Measurements from ENCODE around the gene TMEM255B.

DNA sequence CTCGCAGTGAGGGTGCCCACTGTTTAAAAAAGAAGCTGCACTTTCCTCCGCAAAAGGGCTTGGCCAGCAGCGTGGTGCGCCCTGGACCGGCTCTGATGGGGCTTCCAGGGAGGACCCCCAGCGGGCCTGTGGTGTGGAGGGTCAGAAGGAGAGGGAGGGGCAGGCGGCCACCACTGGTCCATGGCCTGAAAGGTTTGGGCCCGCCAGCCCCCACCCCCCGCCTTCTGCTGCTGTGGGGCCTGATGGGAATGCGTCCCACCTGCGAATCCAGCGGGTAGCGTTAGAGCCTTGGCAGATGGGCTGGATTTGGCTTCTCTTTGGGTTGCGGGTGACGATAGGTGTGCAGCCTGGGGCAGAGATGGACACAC lies 34.7 kb downstream of the TMEM255B start:
- TF ChIP-seq MAZ (CRISPR knock-in tag; conservative IDR thresholded peaks at IDR 0.05 in 1 of 2, IDR thresholded peaks at IDR 0.05 in 1 of 2) (no peak), ZNF717 (CRISPR knock-in tag; IDR thresholded peaks at IDR 0.05) (no peak), CTCF (IDR thresholded peaks at IDR 0.05 in 2 of 3, conservative IDR thresholded peaks at IDR 0.05 in 1 of 3; ENCODE audit: insufficient read depth in 2 of 3, low read depth in 1 of 3, low read length in 3 of 3) (no peak), POLR2AphosphoS2 (IDR thresholded peaks at IDR 0.05; ENCODE audit: low read length) (no peak), EZH2 (IDR thresholded peaks at IDR 0.05; ENCODE audit: borderline replicate concordance, low read depth, low read length) (no peak), ZNF146 (CRISPR knock-in tag; IDR thresholded peaks at IDR 0.05; ENCODE audit: unreplicated experiment) (no peak), ZNF431 (CRISPR knock-in tag; IDR thresholded peaks at IDR 0.05) (no peak), MLX (CRISPR knock-in tag; conservative IDR thresholded peaks at IDR 0.05) (no peak), RBM22 (IDR thresholded peaks at IDR 0.05; ENCODE audit: low read depth, low read length, poor library complexity, severe bottlenecking) (no peak)
